ENCODE results near the gene SMIM20.

SMIM20 gene

DNA sequence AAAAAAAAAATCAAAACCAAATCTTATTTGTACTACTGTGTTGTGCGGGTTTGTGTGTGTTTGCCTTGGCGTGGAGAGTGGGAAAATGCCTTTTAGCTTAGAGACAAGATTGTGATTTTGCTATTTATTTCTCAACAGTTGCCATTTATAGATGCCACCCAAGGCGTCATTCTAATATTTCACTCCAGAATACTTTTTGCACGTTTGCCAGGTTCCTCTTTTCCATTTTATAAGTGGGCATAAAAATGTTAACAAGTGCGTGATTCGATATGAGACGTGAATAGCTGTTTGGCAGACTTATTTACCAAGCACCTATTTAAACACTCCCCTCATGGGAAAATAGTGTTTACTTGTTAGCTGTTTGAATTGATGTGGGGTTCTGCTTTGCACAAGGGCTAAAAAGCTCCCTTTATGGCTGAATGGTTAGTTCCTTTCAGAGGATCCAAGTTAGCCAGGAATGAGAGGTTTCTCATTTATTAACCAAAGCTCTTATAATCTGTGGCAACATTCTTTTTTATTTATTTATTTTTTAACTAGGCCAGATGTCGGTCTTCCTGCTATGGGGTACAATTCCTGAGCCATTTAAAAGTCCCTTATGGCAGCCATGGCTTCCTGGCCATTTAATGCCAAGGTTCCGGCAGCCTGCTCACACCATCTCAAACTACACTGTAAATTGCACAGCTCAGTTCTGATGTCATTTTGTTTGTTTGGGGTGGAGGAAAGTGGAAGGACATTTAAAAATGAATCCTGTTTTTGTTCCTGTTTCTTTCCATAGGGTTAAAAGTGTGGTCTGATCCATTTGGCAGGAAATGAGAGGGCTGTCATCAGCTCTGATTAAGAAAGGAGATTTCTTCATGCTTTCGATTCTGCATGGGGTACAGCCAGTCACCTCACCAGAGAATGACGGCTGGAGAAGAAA, 14.6 kb downstream of the SMIM20 start:
- ChIA-PET CTCF (interaction anchor here (0.7 to 3.3 kb wide), 15 partner anchors 8 to 88 kb away, joined by 3 to 19 read pairs (median 4); no protein-coding TSS in a partner anchor), POLR2A (no interaction called here)
- DNase-seq (ENCODE audit: extremely low spot score): no peak
- TF ChIP-seq, protein P1, sequence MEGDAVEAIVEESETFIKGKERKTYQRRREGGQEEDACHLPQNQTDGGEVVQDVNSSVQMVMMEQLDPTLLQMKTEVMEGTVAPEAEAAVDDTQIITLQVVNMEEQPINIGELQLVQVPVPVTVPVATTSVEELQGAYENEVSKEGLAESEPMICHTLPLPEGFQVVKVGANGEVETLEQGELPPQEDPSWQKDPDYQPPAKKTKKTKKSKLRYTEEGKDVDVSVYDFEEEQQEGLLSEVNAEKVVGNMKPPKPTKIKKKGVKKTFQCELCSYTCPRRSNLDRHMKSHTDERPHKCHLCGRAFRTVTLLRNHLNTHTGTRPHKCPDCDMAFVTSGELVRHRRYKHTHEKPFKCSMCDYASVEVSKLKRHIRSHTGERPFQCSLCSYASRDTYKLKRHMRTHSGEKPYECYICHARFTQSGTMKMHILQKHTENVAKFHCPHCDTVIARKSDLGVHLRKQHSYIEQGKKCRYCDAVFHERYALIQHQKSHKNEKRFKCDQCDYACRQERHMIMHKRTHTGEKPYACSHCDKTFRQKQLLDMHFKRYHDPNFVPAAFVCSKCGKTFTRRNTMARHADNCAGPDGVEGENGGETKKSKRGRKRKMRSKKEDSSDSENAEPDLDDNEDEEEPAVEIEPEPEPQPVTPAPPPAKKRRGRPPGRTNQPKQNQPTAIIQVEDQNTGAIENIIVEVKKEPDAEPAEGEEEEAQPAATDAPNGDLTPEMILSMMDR (IDR thresholded peaks at IDR 0.05; ENCODE audit: control extremely low read depth, extremely low read depth, low read depth, missing control alignments): no peak

DNA sequence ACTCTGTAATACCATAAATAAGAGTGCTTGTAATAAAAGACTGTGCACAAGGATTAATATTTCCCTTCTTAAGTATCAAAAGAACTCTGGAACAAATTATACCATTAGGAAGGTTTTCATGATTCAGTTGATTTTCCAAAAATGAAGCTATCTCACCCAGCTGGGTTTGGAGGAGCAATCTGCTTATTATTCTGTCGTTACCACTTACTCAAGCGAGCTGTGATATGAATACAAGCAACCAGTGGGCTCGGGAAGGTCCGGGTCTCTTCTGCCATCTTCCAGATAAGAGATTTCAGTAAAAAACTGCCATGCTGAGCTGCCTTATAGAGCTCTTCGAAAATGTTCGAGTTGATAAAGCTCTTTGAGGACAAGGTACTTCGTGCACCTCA, 15.3 kb downstream of the SMIM20 start:
- no peak for DNase-seq (ENCODE audit: extremely low spot score)
- POLR2A ChIA-PET: no interaction called here
- CTCF ChIA-PET: interaction anchor here (0.9 to 3.3 kb wide), 8 partner anchors 10 to 88 kb away, joined by 3 to 19 read pairs (median 4); no protein-coding TSS in a partner anchor
- TF ChIP-seq, protein P1 (IDR thresholded peaks at IDR 0.05; ENCODE audit: control extremely low read depth, extremely low read depth, low read depth, missing control alignments): no peak

DNA sequence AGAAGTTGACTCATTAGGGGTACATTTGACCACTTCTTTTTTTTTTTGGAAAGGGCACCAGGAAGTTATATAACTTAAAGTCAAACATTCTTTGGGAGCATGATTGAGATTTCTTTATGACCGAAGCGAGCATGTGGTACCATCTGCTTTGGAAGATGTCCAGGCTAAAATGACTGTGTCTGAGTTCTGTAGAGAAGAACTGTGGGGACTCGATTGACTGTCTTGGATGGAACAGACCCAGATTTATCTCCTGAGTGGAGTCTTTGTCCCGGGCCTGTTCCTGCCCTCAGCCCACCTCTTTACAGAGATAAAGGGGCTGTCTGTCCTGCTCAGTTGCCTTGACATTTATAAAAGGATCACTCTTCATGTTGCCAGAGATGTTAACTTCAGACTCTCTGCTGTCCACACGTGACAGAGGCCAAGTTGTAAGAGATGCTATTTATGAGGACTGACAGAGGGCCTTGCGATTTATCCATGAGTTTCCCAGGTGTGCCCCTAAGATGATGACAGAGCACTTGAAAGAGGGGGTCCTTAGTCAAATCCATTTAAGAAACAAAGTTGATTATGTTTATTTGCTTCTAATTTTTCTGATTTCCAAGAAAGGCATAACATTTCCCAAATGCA, 16.8 kb downstream of the SMIM20 start:
- ChIA-PET CTCF (interaction anchor here (1.4 kb wide), 1 partner anchor 9 kb away, joined by 3 read pairs; no protein-coding TSS in a partner anchor), POLR2A (no interaction called here)
- no peak for DNase-seq (ENCODE audit: extremely low spot score)
- TF ChIP-seq, protein P1 (IDR thresholded peaks at IDR 0.05; ENCODE audit: control extremely low read depth, extremely low read depth, low read depth, missing control alignments): no peak

DNA sequence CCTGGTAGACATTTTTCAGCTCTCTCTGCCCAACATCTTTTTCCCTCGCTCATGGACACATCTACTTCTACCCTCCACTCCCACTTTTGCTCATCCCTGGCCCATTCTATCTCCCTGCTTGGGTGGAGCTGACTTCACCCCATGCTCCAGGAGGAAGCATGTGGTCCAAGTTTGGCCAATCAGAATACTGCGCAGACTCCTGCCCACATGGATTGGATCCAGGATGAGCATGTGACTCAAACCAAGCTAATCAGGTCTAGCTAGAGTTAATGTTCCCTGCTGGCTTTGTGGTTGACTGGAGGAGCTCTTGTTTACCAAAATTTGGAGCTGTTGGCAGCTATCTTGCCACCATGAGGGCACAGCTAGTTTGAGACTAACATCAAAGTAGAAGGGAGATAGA, 22.7 kb downstream of the SMIM20 start:
- POLR2A ChIA-PET: no interaction called here
- CTCF ChIA-PET: interaction anchor here (1.2 to 3.0 kb wide), 3 partner anchors 8 to 12 kb away, joined by 4 to 12 read pairs (median 4); no protein-coding TSS in a partner anchor
- TF ChIP-seq, protein P1 (IDR thresholded peaks at IDR 0.05; ENCODE audit: control extremely low read depth, extremely low read depth, low read depth, missing control alignments): no peak
- no peak for DNase-seq (ENCODE audit: extremely low spot score)

DNA sequence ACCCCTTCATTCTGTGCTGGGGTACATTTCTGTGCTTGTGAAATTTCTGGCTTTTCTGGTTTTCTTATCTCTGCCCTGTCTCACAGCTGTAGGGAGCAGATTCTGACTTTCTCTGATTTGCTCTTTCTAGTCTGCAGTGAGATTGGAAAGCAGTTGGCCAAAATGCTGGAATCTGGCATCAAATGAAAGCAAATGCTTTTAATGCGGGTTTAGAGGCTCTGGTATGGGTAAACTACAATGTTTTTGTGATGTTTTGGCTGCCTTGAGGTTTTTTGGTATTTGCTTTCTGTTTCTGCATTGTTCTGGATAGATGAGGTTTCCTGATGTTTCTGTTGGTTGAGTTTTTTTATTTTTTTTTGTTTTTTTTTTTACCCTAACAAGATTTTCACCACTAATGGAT, 23.8 kb downstream of the SMIM20 start:
- DNase-seq (ENCODE audit: extremely low spot score): no peak
- CTCF ChIA-PET: interaction anchor here (2.3 to 2.4 kb wide), 2 partner anchors 9 to 18 kb away, joined by 10 to 13 read pairs; no protein-coding TSS in a partner anchor
- POLR2A ChIA-PET: no interaction called here
- TF ChIP-seq, protein P1 (IDR thresholded peaks at IDR 0.05; ENCODE audit: control extremely low read depth, extremely low read depth, low read depth, missing control alignments): no peak

DNA sequence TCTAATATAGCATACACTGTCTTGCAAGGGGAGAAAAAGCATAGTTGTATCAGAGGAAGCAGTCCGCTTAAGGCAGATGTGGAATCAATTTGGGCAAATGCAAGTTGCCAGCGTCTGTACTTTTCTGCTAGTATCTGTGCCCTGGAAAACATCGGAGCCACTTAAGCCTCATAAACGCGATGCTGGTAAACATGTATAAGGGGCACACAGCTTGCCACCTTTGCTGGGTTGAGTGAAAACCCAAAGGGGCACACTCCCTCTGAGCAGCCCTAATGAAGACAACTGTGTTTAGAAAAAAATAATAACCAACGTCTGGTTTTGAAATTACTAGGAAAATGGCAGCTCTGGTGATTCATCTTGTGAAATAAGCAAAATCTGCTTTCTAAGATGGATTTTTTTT, 24.3 kb downstream of the SMIM20 start:
- ChIA-PET CTCF (interaction anchor here (1.0 to 2.4 kb wide), 5 partner anchors 10 to 50 kb away, joined by 3 to 13 read pairs (median 10); no protein-coding TSS in a partner anchor), POLR2A (no interaction called here)
- no peak for DNase-seq (ENCODE audit: extremely low spot score)
- TF ChIP-seq, protein P1 (IDR thresholded peaks at IDR 0.05; ENCODE audit: control extremely low read depth, extremely low read depth, low read depth, missing control alignments): no peak
